Tibial nerve (tissue), 4 donors: ENCODE measurements around the gene SLC26A2. TPM values are rescaled to one million over a fixed set of nuclear protein-coding genes. Genes with fewer than 3 reads are reported as not detected.

Experiments
- DNase-seq, 2 donors: peaks; one replicate each; pipeline ENCODE4 v3.0.0-alpha.2; 2019; ENCODE audit warnings: low spot score in 2 of 2
- H3K27ac ChIP-seq, 4 donors: fragments of 200-600 bp; sonication (generic) in 3 of 4; one replicate each; pipeline ENCODE4 v1.5.1; 2017 to 2019; ENCODE audit warnings: mild to moderate bottlenecking in 1 of 4
- H3K27me3 ChIP-seq, 2 donors: fragments of 200-600 bp; sonication (generic) in 1 of 2; one replicate each; pipeline versions ENCODE4 v1.5.1 to v1.6.0; 2017 to 2019
- H3K36me3 ChIP-seq, 3 donors: fragments of 200-600 bp; sonication (generic); one replicate each; pipeline ENCODE4 v1.5.1; 2018 to 2019
- H3K4me1 ChIP-seq, 4 donors: fragments of 200-600 bp; sonication (generic) in 3 of 4; one replicate each; pipeline ENCODE4 v1.5.1; 2017 to 2019
- H3K4me3 ChIP-seq, 4 donors: fragments of 200-600 bp; sonication (generic) in 3 of 4; one replicate each; pipeline ENCODE4 v1.5.1; 2017 to 2019; ENCODE audit warnings: mild to moderate bottlenecking in 1 of 4, moderate library complexity in 1 of 4
- H3K9me3 ChIP-seq, 4 donors: fragments of 200-600 bp; sonication (generic) in 3 of 4; one replicate each; pipeline ENCODE4 v1.5.1; 2017 to 2019
- CTCF ChIP-seq, 5 experiments: fragments of 200-600 bp in 3 of 5; fragments of 450-650 bp in 2 of 5; sonication (generic) in 3 of 5; IDR thresholded peaks; one replicate each; pipeline ENCODE4 v1.5.1; 2016 to 2019; ENCODE audit warnings: antibody characterized with exemption in 5 of 5, mild to moderate bottlenecking in 3 of 5, moderate library complexity in 2 of 5
- EP300 ChIP-seq, 2 donors: sonication (generic); formaldehyde crosslinking; IDR thresholded peaks; one replicate each; pipeline ENCODE4 v1.6.1; 2017; ENCODE audit warnings: antibody characterized with exemption in 2 of 2, mild to moderate bottlenecking in 1 of 2
- POLR2A ChIP-seq, 2 donors: fragments of 450-650 bp; IDR thresholded peaks; one replicate each; pipeline ENCODE4 v1.6.1; 2017; ENCODE audit warnings: antibody characterized with exemption in 2 of 2, mild to moderate bottlenecking in 2 of 2, moderate library complexity in 2 of 2
- WGBS, 2 donors: methylation state at CpG; one replicate each; pipeline ENCODE4 v1.1.5; 2018; 5-methylcytosine and 5-hydroxymethylcytosine counted together
- total RNA-seq, 4 donors: library from RNA; depleted of rRNA; stranded (reverse); fragments of >200 nt; gene quantifications; one replicate each; pipeline ENCODE4 v1.1.0, GENCODE V29; 2016

Gene SLC26A2
- total RNA-seq, 4 donors from 2014 or later: 10.2 to 17.9 (median 12.4) TPM

GRCh38 chr5:150014456-150014855, 53.9 kb downstream of the SLC26A2 start:
- Histone ChIP-seq H3K4me3 (no peak overlapping the region), H3K27me3 (no peaks in the 10 kb centered on the region), H3K9me3 (peaks cover 0 to 7% (median 0%) of the 10 kb centered on the region in 4 donors), H3K27ac (no peak overlapping the region), H3K36me3 (peaks cover 7 to 100% (median 10%) of the 10 kb centered on the region in 3 donors), H3K4me1 (no peaks in the 10 kb centered on the region)
- no peak for DNase-seq
- TF ChIP-seq EP300 (IDR thresholded peaks at IDR 0.05) (no peak), CTCF (IDR thresholded peaks at IDR 0.05) (no peak), POLR2A (IDR thresholded peaks at IDR 0.05) (no peak)
- WGBS, 2 donors: 94 to 98% methylated on average over 3 of the region's 3 CpGs

GRCh38 chr5:150015415-150015814, 54.9 kb downstream of the SLC26A2 start:
- Histone ChIP-seq H3K27ac (no peak overlapping the region), H3K36me3 (peaks cover 5 to 100% (median 10%) of the 10 kb centered on the region in 3 donors), H3K4me3 (no peak overlapping the region), H3K27me3 (no peaks in the 10 kb centered on the region), H3K4me1 (no peaks in the 10 kb centered on the region), H3K9me3 (peaks cover 0 to 7% (median 0%) of the 10 kb centered on the region in 4 donors)
- 96 to 98% methylated on average over 3 of the region's 3 CpGs for WGBS, 2 donors
- DNase-seq: no peak
- TF ChIP-seq EP300 (IDR thresholded peaks at IDR 0.05) (no peak), CTCF (IDR thresholded peaks at IDR 0.05) (no peak), POLR2A (IDR thresholded peaks at IDR 0.05) (no peak)

- Histone ChIP-seq H3K27ac (no peak overlapping the region), H3K27me3 (no peaks in the 10 kb centered on the region), H3K9me3 (peaks cover 0 to 7% (median 0%) of the 10 kb centered on the region in 4 donors), H3K36me3 (peaks cover 5 to 95% (median 10%) of the 10 kb centered on the region in 3 donors), H3K4me1 (peaks cover 0 to 9% (median 4%) of the 10 kb centered on the region in 4 donors), H3K4me3 (no peak overlapping the region)
- TF ChIP-seq POLR2A (IDR thresholded peaks at IDR 0.05) (no peak), EP300 (IDR thresholded peaks at IDR 0.05) (no peak)
- no peak for DNase-seq
These were observed 56.0 kb downstream of the SLC26A2 start for GRCh38 chr5:150016537-150016936.

- no peaks in the 10 kb centered on the region for H3K27me3 ChIP-seq
- peaks cover 2 to 89% (median 10%) of the 10 kb centered on the region in 3 donors for H3K36me3 ChIP-seq
- 85 to 88% methylated on average over 6 of the region's 6 CpGs for WGBS, 2 donors
- TF ChIP-seq POLR2A (IDR thresholded peaks at IDR 0.05) (no peak), CTCF (IDR thresholded peaks at IDR 0.05) (no peak), EP300 (IDR thresholded peaks at IDR 0.05) (no peak)
- peaks cover 0 to 17% (median 7%) of the 10 kb centered on the region in 4 donors for H3K4me1 ChIP-seq
- no peak for DNase-seq
- H3K4me3 ChIP-seq: no peak overlapping the region
- no peak overlapping the region for H3K27ac ChIP-seq
- peaks cover 0 to 7% (median 0%) of the 10 kb centered on the region in 4 donors for H3K9me3 ChIP-seq
These were observed 56.9 kb downstream of the SLC26A2 start for GRCh38 chr5:150017226-150018005.

GRCh38 chr5:150020249-150020648, 59.7 kb downstream of the SLC26A2 start:
- Histone ChIP-seq H3K4me3 (no peak overlapping the region), H3K4me1 (peaks cover 0 to 28% (median 10%) of the 10 kb centered on the region in 4 donors), H3K9me3 (peaks cover 0 to 5% (median 0%) of the 10 kb centered on the region in 4 donors), H3K27ac (peak overlapping the region in 1 of 4 donors; percentile 77), H3K36me3 (peaks cover 0 to 78% (median 5%) of the 10 kb centered on the region in 3 donors), H3K27me3 (no peaks in the 10 kb centered on the region)
- WGBS, 2 donors: 85 to 91% methylated on average over 1 of the region's 1 CpG
- TF ChIP-seq POLR2A (IDR thresholded peaks at IDR 0.05) (no peak), EP300 (IDR thresholded peaks at IDR 0.05) (no peak), CTCF (IDR thresholded peaks at IDR 0.05) (no peak)
- no peak for DNase-seq
